Activated T-cell treated with anti-CD3 and anti-CD28 coated beads for 4 hours (primary cell): ENCODE measurements around the gene MBOAT2.
"Not testable (repeated sequence)": the region's sequence is repeated elsewhere in the genome, so short reads cannot be mapped to it uniquely, and the experiment has no call there.

ENCODE experiments used
- DNase-seq: peaks from one replicate; pipeline ENCODE4 v3.0.0-alpha.2; 2020

Gene MBOAT2

GRCh38 chr2:8939486-8940114 lies 63.9 kb downstream of the MBOAT2 start:
- no peak for DNase-seq

DNA sequence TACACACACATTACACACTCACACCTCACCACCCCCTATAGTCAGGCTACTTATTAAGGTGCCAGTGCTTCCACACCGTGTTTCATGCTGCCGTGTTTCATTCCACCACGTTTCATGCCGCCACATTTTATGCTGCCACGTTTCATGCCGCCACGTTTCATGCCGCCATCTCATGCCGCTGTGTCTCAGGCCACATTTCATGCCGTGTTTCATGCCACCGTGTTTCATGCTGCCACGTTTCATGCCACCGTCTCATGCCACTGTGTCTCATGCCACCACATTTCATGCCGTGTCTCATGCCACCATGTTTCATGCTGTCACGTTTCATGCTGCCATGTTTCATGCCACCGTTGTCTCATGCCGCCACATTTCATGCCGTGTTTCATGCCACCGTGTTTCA lies 65.1 kb downstream of the MBOAT2 start:
- DNase-seq: no peak

DNA sequence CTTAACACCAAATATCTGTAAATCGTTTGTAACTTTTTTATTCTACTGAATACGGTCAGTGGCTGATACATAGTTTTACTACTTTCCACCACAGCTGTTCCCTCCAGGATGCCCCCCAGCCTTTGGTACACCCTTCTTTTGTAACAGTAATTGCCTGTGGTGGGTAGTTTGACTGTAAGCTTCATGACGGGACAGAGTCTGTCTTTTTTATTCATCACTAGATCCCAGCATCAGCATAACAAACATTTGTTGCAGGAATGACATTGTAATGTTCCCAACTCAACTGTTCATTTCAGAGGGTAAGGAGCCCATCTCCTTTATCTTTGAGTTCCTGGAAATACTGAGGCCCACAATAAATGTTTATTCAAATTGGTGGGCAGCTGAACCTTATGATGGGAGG lies 67.5 kb downstream of the MBOAT2 start:
- no peak for DNase-seq

DNA sequence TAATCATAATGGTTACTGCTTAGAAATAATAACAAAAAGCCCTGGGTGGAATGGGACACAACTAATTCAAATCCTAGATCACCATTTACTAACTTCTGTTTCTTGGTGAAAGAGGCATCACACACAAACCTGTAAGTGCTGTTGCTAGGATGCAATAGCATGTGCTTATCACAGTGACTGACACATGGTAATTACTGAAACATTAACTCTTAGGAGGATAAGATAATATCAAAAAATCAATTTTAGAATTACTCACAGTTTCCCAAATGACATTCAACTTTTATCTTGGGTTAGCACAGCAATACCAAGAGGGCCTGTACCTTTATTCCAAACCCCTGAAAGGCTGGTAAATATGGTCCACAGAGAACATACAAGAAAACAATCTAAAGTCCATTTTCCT lies 69.1 kb downstream of the MBOAT2 start:
- no peak for DNase-seq

GRCh38 chr2:8932702-8933101 lies 70.8 kb downstream of the MBOAT2 start:
- DNase-seq: no peak

- not testable (repeated sequence) for DNase-seq
These were observed 73.3 kb downstream of the MBOAT2 start for GRCh38 chr2:8930185-8930584.

DNA sequence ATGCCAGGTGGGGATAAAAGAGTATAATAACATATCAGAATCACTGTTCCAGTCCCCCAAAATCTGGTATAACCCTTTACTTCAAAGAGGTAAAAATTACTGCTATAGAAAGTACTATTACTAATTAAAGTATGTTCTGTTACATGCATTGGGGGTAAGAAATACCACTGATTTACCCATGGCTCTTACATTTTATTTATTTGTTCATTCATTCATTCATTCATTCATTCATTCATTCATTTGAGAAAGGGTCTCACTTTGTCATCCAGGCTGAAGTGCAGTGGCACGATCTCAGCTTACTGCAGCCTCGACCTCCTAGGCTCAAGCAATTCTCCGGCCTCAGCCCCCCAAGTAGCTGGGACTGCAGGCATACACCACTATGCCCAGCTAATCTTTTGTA lies 74.4 kb downstream of the MBOAT2 start:
- no peak for DNase-seq

DNA sequence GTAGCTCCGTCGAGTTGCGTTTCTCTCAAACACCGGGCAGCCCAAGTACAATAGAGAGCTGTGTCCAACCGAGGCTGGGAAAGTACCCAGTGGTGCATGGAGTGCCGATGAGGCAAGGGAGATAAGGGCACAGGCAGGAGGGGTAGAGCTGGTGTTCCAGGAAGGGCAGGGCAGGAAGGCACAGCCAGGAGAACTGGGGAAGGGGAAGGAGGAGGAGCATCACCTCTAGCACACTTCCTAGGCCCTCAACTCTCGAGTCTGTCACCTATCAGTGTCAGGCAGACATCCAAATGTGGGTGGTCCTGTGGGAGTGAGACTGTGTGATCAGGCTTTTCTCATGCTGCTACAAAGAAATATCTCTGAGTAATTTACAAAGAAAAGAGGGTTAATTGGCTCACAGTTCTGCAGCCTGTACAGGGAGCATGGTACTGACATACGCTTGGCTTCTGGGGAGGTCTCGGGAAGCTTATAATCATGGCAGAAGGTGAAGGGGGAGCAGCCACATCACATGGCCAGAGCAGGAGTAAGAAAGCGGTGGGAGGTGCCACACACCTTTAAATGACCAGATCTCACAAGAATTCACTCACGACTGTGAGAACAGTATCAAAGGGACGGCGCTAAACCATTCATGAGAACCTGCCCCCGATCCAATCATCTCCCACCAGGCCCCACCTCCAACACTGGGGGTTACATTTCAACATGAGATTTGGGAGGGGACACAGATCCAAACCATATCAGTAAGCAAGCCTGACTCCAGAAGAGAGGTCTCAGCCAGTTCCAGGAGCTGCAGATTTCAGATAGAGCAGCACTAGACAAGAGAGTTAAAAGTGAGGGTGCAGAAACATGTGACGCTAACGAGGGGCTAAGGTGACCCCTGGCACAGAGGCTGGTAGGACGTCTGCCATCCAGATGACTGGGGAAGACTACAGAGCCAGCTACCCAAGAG lies 75.7 kb downstream of the MBOAT2 start:
- DNase-seq: no peak

DNA sequence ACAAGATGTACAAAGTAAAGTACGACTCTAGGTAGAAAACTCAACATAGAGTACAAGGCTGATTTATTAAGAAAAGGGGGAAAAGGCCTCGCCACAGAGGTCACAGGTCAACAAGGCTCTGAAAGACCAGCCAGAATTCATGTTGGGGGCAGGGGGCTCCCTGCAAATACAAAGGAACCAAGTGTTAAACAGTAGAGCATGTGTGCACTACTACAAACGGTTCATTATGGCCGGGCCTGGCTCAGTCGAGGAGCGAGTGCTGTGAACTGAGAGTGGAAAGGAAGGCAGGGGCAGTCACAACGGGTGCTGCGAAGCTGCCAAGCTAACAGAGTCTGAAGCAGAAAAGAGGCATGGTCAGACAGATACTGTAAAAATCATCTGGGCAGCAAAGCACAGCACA lies 77.1 kb downstream of the MBOAT2 start:
- no peak for DNase-seq

GRCh38 chr2:8925411-8925810 lies 78.1 kb downstream of the MBOAT2 start:
- DNase-seq: no peak

DNA sequence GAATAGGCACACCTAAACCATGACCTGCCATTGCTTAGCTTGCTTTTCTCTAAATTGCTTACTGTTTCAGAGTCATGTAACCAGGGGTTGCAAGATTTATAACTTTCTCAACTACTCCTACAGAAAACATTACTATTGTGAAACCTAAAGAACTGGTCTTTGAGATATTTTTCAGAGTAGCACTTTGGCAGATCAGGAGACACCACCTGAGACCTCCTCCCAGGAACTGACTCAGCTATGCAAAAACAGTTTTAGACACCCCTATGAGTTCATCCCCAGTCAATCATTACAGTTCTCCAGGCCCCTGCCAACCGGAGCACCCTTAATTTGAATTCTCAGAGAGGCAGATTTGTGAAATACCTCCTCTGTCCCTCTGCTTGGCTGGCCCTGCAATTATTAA lies 80.3 kb downstream of the MBOAT2 start:
- DNase-seq: no peak

- no peak for DNase-seq
These were observed 81.1 kb downstream of the MBOAT2 start for GRCh38 chr2:8922431-8922830.

- DNase-seq: no peak
These were observed 85.1 kb downstream of the MBOAT2 start for GRCh38 chr2:8918412-8918811.

- no peak for DNase-seq
These were observed 87.5 kb downstream of the MBOAT2 start for GRCh38 chr2:8915941-8916340.

DNA sequence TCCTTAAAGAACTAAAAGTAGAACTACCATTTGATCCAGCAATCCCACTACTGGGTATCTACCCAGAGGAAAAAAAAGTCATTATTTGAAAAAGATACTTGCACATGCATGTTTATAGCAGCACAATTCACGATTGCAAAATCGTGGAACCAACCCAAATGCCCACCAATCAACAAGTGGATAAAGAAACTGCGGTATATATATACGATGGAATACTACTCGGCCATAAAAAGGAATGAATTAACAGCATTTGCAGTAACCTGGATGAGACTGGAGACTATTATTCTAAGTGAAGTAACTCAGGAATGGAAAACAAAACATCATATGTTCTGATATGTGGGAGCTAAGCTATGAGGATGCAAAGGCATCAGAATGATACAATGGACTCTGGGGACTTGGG lies 89.7 kb downstream of the MBOAT2 start:
- DNase-seq: not testable (repeated sequence)

DNA sequence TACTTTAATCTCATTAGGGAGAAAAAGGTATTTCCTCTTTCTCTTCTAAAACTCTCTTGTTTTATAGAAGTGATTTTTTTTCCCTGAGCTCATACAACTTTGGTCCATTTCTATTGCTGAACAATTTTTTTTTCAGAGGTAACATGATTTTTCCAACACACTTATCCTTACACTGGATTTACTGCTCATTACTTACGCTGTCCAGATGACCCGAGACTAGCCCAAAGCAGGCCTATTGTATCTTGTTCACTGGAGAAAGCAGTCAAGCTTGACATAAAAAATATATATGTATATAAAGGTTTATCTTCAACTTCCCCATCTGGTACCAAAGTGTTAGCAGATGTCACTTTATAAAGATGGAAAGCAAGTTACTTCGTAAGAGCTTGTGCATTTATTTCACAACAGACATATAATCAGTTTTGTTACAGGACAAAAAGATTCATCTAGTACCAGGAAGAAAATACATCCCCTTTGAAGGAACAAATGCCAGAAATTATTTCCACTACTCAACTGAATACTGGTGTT lies 95.7 kb downstream of the MBOAT2 start:
- no peak for DNase-seq

DNA sequence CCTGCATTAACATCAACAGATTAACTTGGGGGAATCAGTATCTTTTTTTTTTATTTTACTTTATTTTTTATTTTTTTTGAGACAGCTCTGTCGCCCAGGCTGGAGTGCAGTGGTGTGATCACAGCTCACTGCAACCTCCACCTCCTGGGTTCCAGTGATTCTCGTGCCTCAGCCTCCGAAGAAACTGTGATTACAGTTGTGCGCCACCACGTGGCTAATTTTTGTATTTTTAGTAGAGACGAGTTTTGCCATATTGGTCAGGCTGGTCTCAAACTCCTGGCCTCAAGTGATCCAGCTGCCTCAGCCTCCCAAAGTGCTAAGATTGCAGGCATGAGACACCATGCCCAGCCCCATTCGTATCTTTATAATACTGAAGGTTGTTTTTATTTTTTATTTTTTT lies 99.6 kb downstream of the MBOAT2 start:
- not testable (repeated sequence) for DNase-seq

GRCh38 chr2:8902757-8903156 lies 100.7 kb downstream of the MBOAT2 start:
- DNase-seq: not testable (repeated sequence)

DNA sequence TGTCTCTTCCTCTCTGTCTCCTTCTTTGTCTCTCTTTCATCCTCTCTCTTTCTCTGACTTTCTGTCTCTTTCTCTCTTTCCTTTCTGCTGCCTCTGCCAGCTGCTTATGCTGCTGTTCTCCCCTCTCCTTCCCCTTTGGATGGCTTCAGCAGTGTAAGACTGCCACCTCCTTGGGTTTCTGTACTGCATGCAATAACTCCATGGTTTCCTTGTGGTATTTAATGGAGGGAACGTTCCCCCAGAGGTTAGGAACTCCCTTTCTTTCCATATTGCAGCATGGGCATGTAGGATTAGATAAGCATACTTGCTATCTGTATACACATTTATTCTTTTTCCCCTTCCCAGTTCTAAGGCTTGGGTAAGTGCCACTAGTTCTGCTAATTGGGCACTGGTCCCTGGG lies 106.3 kb downstream of the MBOAT2 start:
- not testable (repeated sequence) for DNase-seq

DNA sequence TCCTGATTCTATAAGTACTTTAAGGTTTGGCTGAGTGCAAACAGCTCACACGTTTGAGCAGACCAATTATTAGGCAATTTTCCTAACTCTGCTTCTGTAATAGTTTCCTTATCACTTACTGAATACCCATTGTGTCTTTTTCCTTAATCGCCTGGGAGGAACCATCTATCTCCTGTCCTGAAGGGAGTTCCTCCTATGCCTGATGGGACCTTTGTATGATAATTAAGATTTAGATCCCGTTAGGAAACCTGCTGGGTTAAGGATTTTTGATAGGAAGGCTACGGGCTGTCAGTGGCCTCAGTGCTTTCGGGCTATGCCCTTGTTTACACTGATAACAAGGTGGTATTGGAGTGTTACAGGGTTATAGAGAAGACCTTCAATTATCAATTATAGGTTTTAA lies 106.8 kb downstream of the MBOAT2 start:
- not testable (repeated sequence) for DNase-seq

DNA sequence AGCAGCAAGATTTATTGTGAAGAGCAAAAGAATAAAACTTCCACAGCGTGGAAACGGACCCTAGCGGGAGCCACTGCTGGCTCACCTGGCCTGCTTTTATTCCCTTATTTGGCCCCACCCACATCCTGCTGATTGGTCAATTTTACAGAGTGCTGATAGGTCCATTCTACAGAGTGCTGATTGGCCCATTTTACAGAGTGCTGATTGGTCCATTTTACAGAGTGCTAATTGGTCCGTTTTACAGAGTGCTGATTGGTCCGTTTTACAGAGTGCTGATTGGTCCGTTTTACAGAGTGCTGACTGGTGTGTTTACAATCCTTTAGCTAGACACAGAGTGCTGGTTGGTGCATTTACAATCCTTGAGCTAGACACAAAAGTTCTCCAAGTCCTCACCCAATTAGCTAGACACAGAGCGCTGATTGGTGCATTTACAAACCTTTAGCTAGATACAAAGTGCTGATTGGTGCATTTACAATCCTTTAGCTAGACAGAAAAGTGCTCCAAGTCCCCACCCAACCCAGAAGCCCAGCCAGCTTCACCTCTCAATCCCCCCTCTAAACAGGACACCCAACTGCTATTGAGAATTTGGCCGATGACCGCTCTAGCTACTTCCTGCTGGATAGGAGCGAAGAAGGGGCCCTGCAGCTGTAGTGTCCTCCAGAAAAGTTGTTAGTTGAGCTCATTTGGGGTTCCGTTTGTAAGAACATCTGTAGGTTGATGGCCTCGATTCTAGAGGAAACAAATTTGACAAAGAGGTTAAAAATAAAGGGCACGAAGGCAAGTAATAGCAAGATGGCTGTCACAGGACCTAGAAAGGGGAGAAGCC lies 108.2 kb downstream of the MBOAT2 start:
- DNase-seq: not testable (repeated sequence)

- no peak for DNase-seq
These were observed 109.3 kb downstream of the MBOAT2 start for GRCh38 chr2:8893978-8894820.
